DLD1 (cell line): Measurements from ENCODE around the gene DNAH17.

Experiments used
- in situ Hi-C: cut with HindIII; loops from 2 replicates; pipeline ENCODE4 v1.10.0; 2017; ENCODE audit warnings: low sequenced_read_pairs

DNAH17 gene

GRCh38 chr17:78401246-78401645, 175.9 kb downstream of the DNAH17 start:
- in situ Hi-C loops: no loop called here

- in situ Hi-C loops: no loop called here
Observed at GRCh38 chr17:78400581-78401240, 176.5 kb downstream of the DNAH17 start.

GRCh38 chr17:78399693-78400144, 177.5 kb downstream of the DNAH17 start:
- in situ Hi-C loops: no loop called here

GRCh38 chr17:78399028-78399692, 178.0 kb downstream of the DNAH17 start:
- in situ Hi-C loops: no loop called here

GRCh38 chr17:78398390-78398789, 178.8 kb downstream of the DNAH17 start:
- in situ Hi-C loops: no loop called here

GRCh38 chr17:78397681-78398101, 179.5 kb downstream of the DNAH17 start:
- in situ Hi-C loops: no loop called here

GRCh38 chr17:78396441-78397337, 180.5 kb downstream of the DNAH17 start:
- in situ Hi-C loops: no loop called here

GRCh38 chr17:78395155-78395554, 182.0 kb downstream of the DNAH17 start:
- in situ Hi-C loops: no loop called here

GRCh38 chr17:78394209-78394608, 183.0 kb downstream of the DNAH17 start:
- in situ Hi-C loops: no loop called here

GRCh38 chr17:78393575-78393974, 183.6 kb downstream of the DNAH17 start:
- in situ Hi-C loops: no loop called here

GRCh38 chr17:78392295-78392694, 184.9 kb downstream of the DNAH17 start:
- in situ Hi-C loops: no loop called here

- in situ Hi-C loops: no loop called here
Observed at GRCh38 chr17:78391843-78392242, 185.4 kb downstream of the DNAH17 start.

- in situ Hi-C loops: no loop called here
Observed at GRCh38 chr17:78391051-78391431, 186.2 kb downstream of the DNAH17 start.

- in situ Hi-C loops: no loop called here
Observed at GRCh38 chr17:78390241-78391050, 186.8 kb downstream of the DNAH17 start.

GRCh38 chr17:78387977-78388941, 188.9 kb downstream of the DNAH17 start:
- in situ Hi-C loops: no loop called here

GRCh38 chr17:78384479-78385175, 192.6 kb downstream of the DNAH17 start:
- in situ Hi-C loops: no loop called here

- in situ Hi-C loops: no loop called here
Observed at GRCh38 chr17:78383725-78384471, 193.3 kb downstream of the DNAH17 start.

GRCh38 chr17:78381601-78382232, 195.5 kb downstream of the DNAH17 start:
- in situ Hi-C loops: no loop called here
